Spleen (tissue), 7 donors: ENCODE data around the gene LDLRAP1.
A peak's percentile ranks its signal among the peaks of the same experiment; 100 is the strongest.

Experiments
- CTCF ChIP-seq, 11 experiments: fragments of 200-600 bp in 7 of 11; fragments of 450-650 bp in 4 of 11; sonication (generic) in 4 of 11; IDR thresholded peaks in 8 of 11; conservative IDR thresholded peaks in 3 of 11; 1 replicate in 7 of 11; 2 replicates in 4 of 11; pipeline versions ENCODE4 v1.4.0 to v1.8.0; 2016 to 2021; ENCODE audit warnings: antibody characterized with exemption in 11 of 11, inconsistent platforms in 4 of 11, mild to moderate bottlenecking in 1 of 11
- POLR2AphosphoS5 ChIP-seq, 3 donors: sonication (generic); formaldehyde crosslinking; IDR thresholded peaks; one replicate each; pipeline ENCODE4 v1.5.1; 2017; ENCODE audit warnings: antibody characterized with exemption in 3 of 3
- donor health status: DM: no; HTN: no; CAD: no; lungs with moderate emphysema.
- donor health status: DM: no; HTN: no; CAD: no.
- donor health status: DM: no; HTN: no; CAD: no.

DNA sequence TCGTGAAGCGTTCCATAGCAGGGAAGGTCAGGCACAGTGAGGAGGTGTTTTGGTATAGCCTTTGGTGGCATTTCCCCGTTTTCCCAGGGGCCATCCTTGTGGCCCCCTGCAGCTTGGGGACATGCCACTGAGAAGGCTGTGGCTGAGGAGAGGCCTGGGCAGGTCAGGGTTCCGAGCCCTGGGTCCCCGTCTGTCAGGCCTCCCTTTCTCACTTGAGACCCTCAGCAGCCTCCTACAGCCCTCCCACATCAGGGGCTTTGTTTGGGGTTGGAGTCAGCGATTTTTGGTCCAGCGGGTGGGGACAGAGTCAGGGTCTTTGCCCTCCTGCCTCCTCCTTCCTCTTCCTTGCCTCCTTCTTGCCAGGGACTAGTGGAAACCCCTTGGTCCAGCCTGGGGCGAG lies 22.2 kb downstream of the LDLRAP1 start:
- TF ChIP-seq CTCF (IDR thresholded peaks at IDR 0.05 in 8 of 11, conservative IDR thresholded peaks at IDR 0.05 in 3 of 11) (no peak), POLR2AphosphoS5 (IDR thresholded peaks at IDR 0.05) (peak in 1 of 3 donors; percentile 5)
